CD4-positive, alpha-beta T cell (primary cell): ENCODE results near the gene PRKG1. TPM values are rescaled to one million over a fixed set of nuclear protein-coding genes. Genes with fewer than 3 reads are reported as not detected.

Experiments used
- ATAC-seq: fragments of 200-7000 bp; cut with Tn5 transposase; one replicate; pipeline ENCODE4 v1.10.0; 2022; ENCODE audit warnings: mild to moderate bottlenecking; ENCODE audit not compliant: poor library complexity
- CTCF ChIA-PET: fragments of 350-600 bp; sonication (Branson Sonifier 250); formaldehyde crosslinking; loops from one replicate; lab custom pipeline; 2021; ENCODE audit warnings: antibody characterized with exemption, inconsistent platforms; lab: Charles Lee
- POLR2A ChIA-PET: fragments of 350-600 bp; sonication (Branson Sonifier 250); formaldehyde crosslinking; loops from one replicate; lab custom pipeline; 2021; ENCODE audit warnings: antibody characterized with exemption, inconsistent platforms; lab: Charles Lee
- DNase-seq, 14 experiments: peaks; one replicate each; pipeline ENCODE4 v3.0.0-alpha.2; 2013 to 2020; ENCODE audit warnings: mixed read lengths in 2 of 14
- H3K27ac ChIP-seq, 2 donors: one replicate each; pipeline versions ENCODE4 v1.5.1 to v1.7.0; 2013; ENCODE audit warnings: low read length in 2 of 2, low read depth in 1 of 2, mild to moderate bottlenecking in 1 of 2
- H3K27me3 ChIP-seq, 2 experiments: 1 replicate in 1 of 2; 2 replicates in 1 of 2; pipeline versions ENCODE4 v1.6.1 to v1.7.0; 2013; ENCODE audit warnings: low read length in 2 of 2, control low read depth in 1 of 2, mild to moderate bottlenecking in 1 of 2, moderate library complexity in 1 of 2; ENCODE audit not compliant: insufficient read depth in 2 of 2, control insufficient read depth in 1 of 2
- H3K36me3 ChIP-seq: one replicate; pipeline ENCODE4 v1.6.1; 2013; ENCODE audit warnings: low read length, control low read depth; ENCODE audit not compliant: insufficient read depth
- H3K4me1 ChIP-seq: one replicate; pipeline ENCODE4 v1.6.1; 2013; ENCODE audit warnings: low read length, control low read depth; ENCODE audit not compliant: insufficient read depth
- H3K4me3 ChIP-seq: one replicate; pipeline ENCODE4 v1.5.1; 2013; ENCODE audit warnings: mild to moderate bottlenecking, low read length, moderate library complexity
- H3K9me3 ChIP-seq, 2 experiments: 1 replicate in 1 of 2; 2 replicates in 1 of 2; pipeline versions ENCODE4 v1.6.1 to v1.7.0; 2013; ENCODE audit warnings: low read length in 2 of 2, mild to moderate bottlenecking in 2 of 2, control low read depth in 1 of 2, moderate library complexity in 1 of 2; ENCODE audit not compliant: control insufficient read depth in 1 of 2, insufficient read depth in 1 of 2
- H3K27ac Mint-ChIP-seq: one replicate; pipeline ENCODE4 v1.8.0; 2020; ENCODE audit warnings: mixed read lengths
- H3K27me3 Mint-ChIP-seq: one replicate; pipeline ENCODE4 v1.8.0; 2021; ENCODE audit warnings: mixed read lengths
- H3K36me3 Mint-ChIP-seq: one replicate; pipeline ENCODE4 v1.8.0; 2021; ENCODE audit warnings: low read depth, mixed read lengths
- H3K4me1 Mint-ChIP-seq: one replicate; pipeline ENCODE4 v1.8.0; 2021; ENCODE audit warnings: low read depth, mixed read lengths
- H3K4me3 Mint-ChIP-seq: one replicate; pipeline ENCODE4 v1.8.0; 2020; ENCODE audit warnings: mild to moderate bottlenecking, mixed read lengths
- H3K9me3 Mint-ChIP-seq: one replicate; pipeline ENCODE4 v1.8.0; 2020; ENCODE audit warnings: mixed read lengths
- CTCF ChIP-seq: fragments of 200-600 bp; IDR thresholded peaks from one replicate; pipeline ENCODE4 v1.8.0; 2022; ENCODE audit warnings: antibody characterized with exemption, mild to moderate bottlenecking
- intact Hi-C, 2 experiments: fragments of 100-400 bp; cut with DNase I in 1 of 2; cut with micrococcal nuclease in 1 of 2; formaldehyde crosslinking; loops; one replicate each; pipeline versions ENCODE4 v1.15.1 to v1.9.0; 2023 to 2025; cut with DNase I, micrococcal nuclease
- total RNA-seq, 174 experiments: library from RNA in 2 of 174; stranded (reverse) in 2 of 174; gene quantifications; one replicate each; pipeline ENCODE4 v1.2.3 and lab custom pipeline; 2021 to 2026

Gene PRKG1
- total RNA-seq, 2 experiments from 2014 or later, result 0.31 TPM; not detected in 1

DNA sequence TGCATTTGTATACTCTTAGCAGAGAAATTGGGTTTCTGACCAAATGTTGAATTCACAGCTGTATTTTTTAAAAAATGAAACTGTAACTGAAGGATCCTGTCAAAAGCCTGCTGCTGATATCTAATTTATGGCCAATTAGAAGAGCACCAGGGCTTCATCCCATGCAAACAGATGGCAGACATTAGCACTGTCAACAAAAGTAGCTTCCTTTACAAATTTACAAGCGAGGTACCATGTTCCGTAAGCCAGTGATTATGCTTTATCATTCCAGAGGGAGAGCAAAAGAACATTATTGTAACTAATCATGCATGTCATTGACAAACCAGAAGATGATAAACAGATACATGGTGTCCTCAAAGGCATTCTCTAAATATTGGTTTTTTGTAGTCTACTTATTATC, 1062.6 kb downstream of the PRKG1 start:
- Histone ChIP-seq H3K27me3 (no peaks in the 10 kb centered on the region), H3K36me3 (no peaks in the 10 kb centered on the region), H3K9me3 (no peaks in the 10 kb centered on the region), H3K4me3 (no peak overlapping the region), H3K4me1 (no peaks in the 10 kb centered on the region), H3K27ac (no peak overlapping the region)
- intact Hi-C loops, result no loop called here
- Mint-ChIP-seq H3K9me3 (no peaks in the 10 kb centered on the region), H3K27ac (no peak overlapping the region), H3K4me1 (no peaks in the 10 kb centered on the region), H3K36me3 (no peaks in the 10 kb centered on the region), H3K27me3 (no peaks in the 10 kb centered on the region), H3K4me3 (no peak overlapping the region)
- ATAC-seq (no peak), DNase-seq (no peak)
- ChIA-PET POLR2A (no interaction called here), CTCF (no interaction called here)
- TF ChIP-seq CTCF, result no peak

DNA sequence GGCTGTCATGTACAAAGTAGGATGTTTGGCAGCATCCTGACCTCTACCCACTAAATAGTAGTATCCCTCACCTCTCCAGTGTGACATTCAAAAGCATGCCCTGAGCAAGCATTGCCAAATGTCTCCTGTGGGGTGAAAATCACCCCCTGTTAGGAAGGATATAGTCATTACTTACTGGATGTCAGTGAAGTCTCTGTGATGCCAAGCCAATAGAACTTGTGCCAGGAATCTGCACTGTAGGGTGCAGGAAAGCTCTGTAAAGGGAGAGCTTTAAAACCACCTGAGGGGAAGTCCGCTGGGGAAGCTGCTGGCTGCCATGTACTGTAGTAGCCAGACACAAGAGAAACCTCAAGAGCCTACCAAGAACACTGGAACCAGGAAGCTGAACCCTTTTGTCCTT, 1069.1 kb downstream of the PRKG1 start:
- Mint-ChIP-seq H3K36me3 (no peaks in the 10 kb centered on the region), H3K4me1 (no peaks in the 10 kb centered on the region), H3K4me3 (no peak overlapping the region), H3K27ac (no peak overlapping the region), H3K27me3 (no peaks in the 10 kb centered on the region), H3K9me3 (no peaks in the 10 kb centered on the region)
- H3K36me3 ChIP-seq, result no peaks in the 10 kb centered on the region
- H3K27me3 ChIP-seq, result no peaks in the 10 kb centered on the region
- no peak overlapping the region for H3K4me3 ChIP-seq
- CTCF ChIA-PET, result no interaction called here
- H3K4me1 ChIP-seq, result no peaks in the 10 kb centered on the region
- TF ChIP-seq CTCF, result no peak
- H3K9me3 ChIP-seq, result no peaks in the 10 kb centered on the region
- intact Hi-C loops, result no loop called here
- DNase-seq (no peak), ATAC-seq (no peak)
- POLR2A ChIA-PET, result no interaction called here
- no peak overlapping the region for H3K27ac ChIP-seq

- no peaks in the 10 kb centered on the region for H3K4me1 Mint-ChIP-seq
- POLR2A ChIA-PET, result no interaction called here
- no peak for TF ChIP-seq CTCF
- intact Hi-C loops, result no loop called here
- H3K4me3 Mint-ChIP-seq, result no peak overlapping the region
- no peak for ATAC-seq
- no peak for DNase-seq
- CTCF ChIA-PET, result no interaction called here
- H3K27ac ChIP-seq, result no peak overlapping the region
- H3K36me3 ChIP-seq, result no peaks in the 10 kb centered on the region
- H3K9me3 Mint-ChIP-seq, result no peaks in the 10 kb centered on the region
- no peaks in the 10 kb centered on the region for H3K36me3 Mint-ChIP-seq
- H3K27me3 Mint-ChIP-seq, result no peaks in the 10 kb centered on the region
- H3K9me3 ChIP-seq, result no peaks in the 10 kb centered on the region
- H3K4me1 ChIP-seq, result no peaks in the 10 kb centered on the region
- no peak overlapping the region for H3K4me3 ChIP-seq
- no peak overlapping the region for H3K27ac Mint-ChIP-seq
- no peaks in the 10 kb centered on the region for H3K27me3 ChIP-seq
These were observed 1071.3 kb downstream of the PRKG1 start for GRCh38 chr10:52145636-52146035.
